Neural crest cell (in vitro differentiated cells): ENCODE results near the gene PRADC1. TPM values are rescaled to one million over a fixed set of nuclear protein-coding genes. Genes with fewer than 3 reads are reported as not detected.

Experiments used
- DNase-seq: peaks from one replicate; pipeline ENCODE4 v3.0.0; 2021; ENCODE audit warnings: low read depth, mixed read lengths, low spot score
- H3K27ac Mint-ChIP-seq: one replicate; pipeline ENCODE4 v1.8.0; 2021; ENCODE audit warnings: mild to moderate bottlenecking, mixed read lengths; ENCODE audit not compliant: unreplicated experiment
- H3K27me3 Mint-ChIP-seq: 2 replicates; pipeline ENCODE4 v1.8.0; 2021; ENCODE audit warnings: low read depth, mild to moderate bottlenecking, mixed read lengths
- H3K36me3 Mint-ChIP-seq: 2 replicates; pipeline ENCODE4 v1.8.0; 2021; ENCODE audit warnings: low read depth, mild to moderate bottlenecking, mixed read lengths
- H3K4me1 Mint-ChIP-seq: 2 replicates; pipeline ENCODE4 v1.8.0; 2021; ENCODE audit warnings: mixed read lengths
- H3K4me3 Mint-ChIP-seq: one replicate; pipeline ENCODE4 v1.8.0; 2021; ENCODE audit warnings: mild to moderate bottlenecking, mixed read lengths
- H3K9me3 Mint-ChIP-seq: 2 replicates; pipeline ENCODE4 v1.8.0; 2021; ENCODE audit warnings: mixed read lengths
- CTCF ChIP-seq: fragments of 200-600 bp; sonication (generic); conservative IDR thresholded peaks from 2 replicates; pipeline ENCODE4 v1.5.0; 2021; ENCODE audit warnings: antibody characterized with exemption, mild to moderate bottlenecking
- total RNA-seq: library from RNA; stranded (reverse); gene quantifications from 2 replicates; pipeline ENCODE4 v1.2.1, GENCODE V29; 2021

Gene PRADC1
- total RNA-seq, 1 donor from 2014 or later = 11.4 TPM

DNA sequence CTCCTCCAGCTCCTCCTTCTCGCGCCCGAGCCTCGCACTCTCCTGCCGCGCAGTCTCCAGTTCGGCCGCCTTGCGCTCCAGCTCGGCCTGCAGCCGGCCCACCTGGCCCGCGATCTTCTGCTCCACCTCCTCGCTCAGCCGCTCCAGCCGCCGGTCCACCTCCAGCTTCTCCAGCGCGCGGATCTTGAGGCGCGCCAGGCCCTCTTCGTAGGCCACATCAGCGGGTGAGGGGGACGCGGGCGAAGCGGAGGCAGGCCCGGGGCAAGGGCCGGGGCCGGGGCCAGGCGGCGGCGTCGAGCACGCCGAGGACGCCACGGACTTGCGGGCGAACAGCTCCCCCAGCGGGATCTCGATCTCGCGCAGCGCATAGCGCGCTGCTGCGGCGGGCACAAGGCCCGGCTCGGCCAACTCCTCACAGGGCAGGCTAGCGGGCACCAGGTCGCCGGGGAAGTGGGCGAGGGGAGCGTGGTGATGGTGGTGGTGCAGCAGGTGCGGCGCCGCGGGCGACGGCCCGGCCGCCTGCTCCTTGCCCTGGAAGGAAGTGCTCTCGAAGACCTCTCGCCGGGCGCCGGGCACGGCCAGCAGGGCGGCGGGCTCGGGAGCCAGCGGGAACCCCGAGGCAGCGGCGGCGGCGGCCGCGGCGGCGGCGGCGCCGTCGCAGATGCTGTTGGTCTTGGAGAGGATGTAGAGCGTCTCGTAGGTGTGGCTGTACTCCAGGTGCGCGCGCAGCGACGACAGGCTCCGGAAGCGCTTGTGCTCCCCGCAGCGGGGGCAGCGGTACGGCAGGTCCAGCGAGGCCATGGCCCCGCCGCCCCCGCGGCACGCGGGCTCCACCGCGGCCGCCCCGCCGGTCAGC, 36.0 kb upstream of the PRADC1 start:
- peak; percentile 49 for TF ChIP-seq CTCF
- H3K27ac Mint-ChIP-seq = no peak overlapping the region
- peaks cover 7% of the 10 kb centered on the region for H3K4me1 Mint-ChIP-seq
- no peak for DNase-seq
- no peaks in the 10 kb centered on the region for H3K9me3 Mint-ChIP-seq
- H3K36me3 Mint-ChIP-seq = peaks cover 12% of the 10 kb centered on the region
- no peak overlapping the region for H3K4me3 Mint-ChIP-seq
- H3K27me3 Mint-ChIP-seq = peaks cover 70% of the 10 kb centered on the region

- Mint-ChIP-seq H3K36me3 (peaks cover 9% of the 10 kb centered on the region), H3K4me3 (peak overlapping the region; percentile 21), H3K9me3 (no peaks in the 10 kb centered on the region), H3K4me1 (peaks cover 7% of the 10 kb centered on the region), H3K27ac (no peak overlapping the region), H3K27me3 (peaks cover 65% of the 10 kb centered on the region)
- TF ChIP-seq CTCF = no peak
- no peak for DNase-seq
These were observed 35.4 kb upstream of the PRADC1 start for GRCh38 chr2:73268366-73268829.

DNA sequence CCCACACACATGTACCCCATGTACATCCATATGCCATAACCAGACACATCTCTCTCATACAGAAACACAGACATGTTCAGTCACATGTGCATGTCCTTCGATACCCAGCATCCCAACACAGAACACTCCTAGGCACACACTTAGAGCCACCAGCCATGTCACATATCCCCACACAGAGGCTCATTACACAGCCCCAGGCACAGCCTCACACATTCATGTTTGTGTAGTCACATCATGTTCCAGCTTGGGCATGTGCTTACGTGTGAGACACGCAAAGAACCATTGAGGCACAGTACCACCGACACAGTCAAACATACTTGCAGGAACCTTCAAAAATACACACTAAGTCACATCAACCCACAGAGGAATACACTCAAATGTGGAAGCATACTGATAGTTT, 34.0 kb upstream of the PRADC1 start:
- H3K9me3 Mint-ChIP-seq = no peaks in the 10 kb centered on the region
- H3K4me3 Mint-ChIP-seq = no peak overlapping the region
- H3K27ac Mint-ChIP-seq = no peak overlapping the region
- no peak for TF ChIP-seq CTCF
- H3K4me1 Mint-ChIP-seq = peaks cover 7% of the 10 kb centered on the region
- peaks cover 54% of the 10 kb centered on the region for H3K27me3 Mint-ChIP-seq
- peaks cover 9% of the 10 kb centered on the region for H3K36me3 Mint-ChIP-seq
- no peak for DNase-seq

- Mint-ChIP-seq H3K36me3 (peaks cover 9% of the 10 kb centered on the region), H3K4me3 (no peak overlapping the region)
These were observed 33.2 kb upstream of the PRADC1 start for GRCh38 chr2:73266061-73266901.

More at GRCh38 chr2:73266061-73266901, 33.2 kb upstream of the PRADC1 start:
- no peaks in the 10 kb centered on the region for H3K9me3 Mint-ChIP-seq
- peaks cover 7% of the 10 kb centered on the region for H3K4me1 Mint-ChIP-seq
- H3K27ac Mint-ChIP-seq = no peak overlapping the region
- H3K27me3 Mint-ChIP-seq = peaks cover 46% of the 10 kb centered on the region
- TF ChIP-seq CTCF = no peak
- DNase-seq = no peak
